HEK293 (cell line): Measurements from ENCODE around the gene TMEFF1.

Source experiments
- KLF9 ChIP-seq: fragments of 450-650 bp; formaldehyde crosslinking; IDR thresholded peaks from 2 replicates; pipeline ENCODE4 v1.5.1; 2016; ENCODE audit warnings: missing biosample characterization, missing genetic modification characterization, low read depth
- SALL2 ChIP-seq: fragments of 450-650 bp; formaldehyde crosslinking; IDR thresholded peaks from 2 replicates; pipeline ENCODE4 v1.5.0; 2017; ENCODE audit warnings: missing biosample characterization, mild to moderate bottlenecking, missing genetic modification characterization, borderline replicate concordance
- ZFP3 ChIP-seq: fragments of 450-650 bp; formaldehyde crosslinking; IDR thresholded peaks from 2 replicates; pipeline ENCODE4 v1.5.1; 2016; ENCODE audit warnings: low read depth, missing biosample characterization, missing genetic modification characterization
- ZNF350 ChIP-seq: fragments of 450-650 bp; formaldehyde crosslinking; IDR thresholded peaks from 2 replicates; pipeline ENCODE4 v1.5.0; 2017; ENCODE audit warnings: missing biosample characterization, mild to moderate bottlenecking, missing genetic modification characterization
- ZNF670 ChIP-seq: fragments of 450-650 bp; formaldehyde crosslinking; IDR thresholded peaks from 2 replicates; pipeline ENCODE4 v1.5.1; 2016; ENCODE audit warnings: missing biosample characterization, missing genetic modification characterization, low read depth
- ZNF792 ChIP-seq: fragments of 450-650 bp; formaldehyde crosslinking; IDR thresholded peaks from 2 replicates; pipeline ENCODE4 v1.5.1; 2016; ENCODE audit warnings: missing biosample characterization, missing genetic modification characterization
- TF ChIP-seq, protein P1 (sequence below): fragments of 450-650 bp; formaldehyde crosslinking; IDR thresholded peaks from 2 replicates; pipeline ENCODE4 v1.5.1; 2016; ENCODE audit warnings: missing biosample characterization, missing genetic modification characterization
- TF ChIP-seq, protein P2 (sequence below): fragments of 450-650 bp; formaldehyde crosslinking; IDR thresholded peaks from 2 replicates; pipeline ENCODE4 v1.5.1; 2016; ENCODE audit warnings: missing biosample characterization, missing genetic modification characterization, low read depth

DNA sequence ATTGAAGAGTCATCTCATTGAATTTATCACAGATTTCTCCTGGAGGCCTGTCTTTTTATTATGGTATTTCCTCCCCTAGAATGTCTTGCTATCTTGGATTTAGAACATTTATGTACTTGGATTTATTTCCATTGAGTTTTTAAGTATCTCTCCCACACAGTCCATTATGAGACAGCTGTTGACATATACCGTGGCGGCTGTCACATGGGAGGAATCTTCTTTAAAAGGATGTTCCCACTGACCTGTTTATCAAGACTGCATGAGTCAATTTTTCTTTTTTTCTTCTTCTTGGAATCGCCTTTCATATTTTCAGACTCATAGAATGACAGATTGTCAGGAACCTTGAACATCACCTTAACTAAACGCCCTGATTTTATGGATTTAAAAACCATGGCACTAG is 102.1 kb downstream of the TMEFF1 start:
- TF ChIP-seq KLF9 (tag by site-specific recombination) (no peak), SALL2 (tag by site-specific recombination) (no peak), ZNF350 (tag by site-specific recombination) (no peak), ZNF670 (tag by site-specific recombination) (no peak), ZNF792 (tag by site-specific recombination) (no peak), ZFP3 (tag by site-specific recombination) (no peak)
- TF ChIP-seq, protein P1, sequence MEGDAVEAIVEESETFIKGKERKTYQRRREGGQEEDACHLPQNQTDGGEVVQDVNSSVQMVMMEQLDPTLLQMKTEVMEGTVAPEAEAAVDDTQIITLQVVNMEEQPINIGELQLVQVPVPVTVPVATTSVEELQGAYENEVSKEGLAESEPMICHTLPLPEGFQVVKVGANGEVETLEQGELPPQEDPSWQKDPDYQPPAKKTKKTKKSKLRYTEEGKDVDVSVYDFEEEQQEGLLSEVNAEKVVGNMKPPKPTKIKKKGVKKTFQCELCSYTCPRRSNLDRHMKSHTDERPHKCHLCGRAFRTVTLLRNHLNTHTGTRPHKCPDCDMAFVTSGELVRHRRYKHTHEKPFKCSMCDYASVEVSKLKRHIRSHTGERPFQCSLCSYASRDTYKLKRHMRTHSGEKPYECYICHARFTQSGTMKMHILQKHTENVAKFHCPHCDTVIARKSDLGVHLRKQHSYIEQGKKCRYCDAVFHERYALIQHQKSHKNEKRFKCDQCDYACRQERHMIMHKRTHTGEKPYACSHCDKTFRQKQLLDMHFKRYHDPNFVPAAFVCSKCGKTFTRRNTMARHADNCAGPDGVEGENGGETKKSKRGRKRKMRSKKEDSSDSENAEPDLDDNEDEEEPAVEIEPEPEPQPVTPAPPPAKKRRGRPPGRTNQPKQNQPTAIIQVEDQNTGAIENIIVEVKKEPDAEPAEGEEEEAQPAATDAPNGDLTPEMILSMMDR (tag by site-specific recombination): no peak
- TF ChIP-seq, protein P2, sequence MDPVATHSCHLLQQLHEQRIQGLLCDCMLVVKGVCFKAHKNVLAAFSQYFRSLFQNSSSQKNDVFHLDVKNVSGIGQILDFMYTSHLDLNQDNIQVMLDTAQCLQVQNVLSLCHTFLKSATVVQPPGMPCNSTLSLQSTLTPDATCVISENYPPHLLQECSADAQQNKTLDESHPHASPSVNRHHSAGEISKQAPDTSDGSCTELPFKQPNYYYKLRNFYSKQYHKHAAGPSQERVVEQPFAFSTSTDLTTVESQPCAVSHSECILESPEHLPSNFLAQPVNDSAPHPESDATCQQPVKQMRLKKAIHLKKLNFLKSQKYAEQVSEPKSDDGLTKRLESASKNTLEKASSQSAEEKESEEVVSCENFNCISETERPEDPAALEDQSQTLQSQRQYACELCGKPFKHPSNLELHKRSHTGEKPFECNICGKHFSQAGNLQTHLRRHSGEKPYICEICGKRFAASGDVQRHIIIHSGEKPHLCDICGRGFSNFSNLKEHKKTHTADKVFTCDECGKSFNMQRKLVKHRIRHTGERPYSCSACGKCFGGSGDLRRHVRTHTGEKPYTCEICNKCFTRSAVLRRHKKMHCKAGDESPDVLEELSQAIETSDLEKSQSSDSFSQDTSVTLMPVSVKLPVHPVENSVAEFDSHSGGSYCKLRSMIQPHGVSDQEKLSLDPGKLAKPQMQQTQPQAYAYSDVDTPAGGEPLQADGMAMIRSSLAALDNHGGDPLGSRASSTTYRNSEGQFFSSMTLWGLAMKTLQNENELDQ: no peak
